ENCODE measurements around the gene LIPC.

The LIPC gene

GRCh38 chr15:58458076-58458475 lies 26.3 kb downstream of the LIPC start:
- no peak for DNase-seq (ENCODE audit: low spot score)

DNA sequence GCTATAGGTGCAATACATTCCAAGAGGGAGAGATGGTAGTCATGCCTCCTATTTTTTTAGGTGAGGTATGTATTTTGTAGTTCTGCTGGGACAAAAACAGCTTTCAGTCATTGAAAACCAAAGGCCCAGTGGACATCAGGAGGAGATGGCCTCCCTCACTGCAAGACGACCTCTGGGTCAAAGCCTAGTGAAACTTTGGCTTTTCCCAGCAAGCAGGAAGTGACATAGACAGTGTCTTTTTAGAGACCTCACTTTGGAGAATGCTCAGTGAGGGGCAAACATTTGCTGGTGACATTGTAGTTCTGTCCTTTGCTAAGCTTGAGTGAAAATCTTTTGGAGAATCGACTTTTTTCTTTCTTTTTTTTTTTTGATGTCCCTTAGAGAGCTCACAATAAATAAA lies 27.3 kb downstream of the LIPC start:
- DNase-seq (ENCODE audit: low spot score), result no peak

- no peak for DNase-seq (ENCODE audit: low spot score)
Observed at GRCh38 chr15:58459560-58459959, 27.8 kb downstream of the LIPC start.

DNA sequence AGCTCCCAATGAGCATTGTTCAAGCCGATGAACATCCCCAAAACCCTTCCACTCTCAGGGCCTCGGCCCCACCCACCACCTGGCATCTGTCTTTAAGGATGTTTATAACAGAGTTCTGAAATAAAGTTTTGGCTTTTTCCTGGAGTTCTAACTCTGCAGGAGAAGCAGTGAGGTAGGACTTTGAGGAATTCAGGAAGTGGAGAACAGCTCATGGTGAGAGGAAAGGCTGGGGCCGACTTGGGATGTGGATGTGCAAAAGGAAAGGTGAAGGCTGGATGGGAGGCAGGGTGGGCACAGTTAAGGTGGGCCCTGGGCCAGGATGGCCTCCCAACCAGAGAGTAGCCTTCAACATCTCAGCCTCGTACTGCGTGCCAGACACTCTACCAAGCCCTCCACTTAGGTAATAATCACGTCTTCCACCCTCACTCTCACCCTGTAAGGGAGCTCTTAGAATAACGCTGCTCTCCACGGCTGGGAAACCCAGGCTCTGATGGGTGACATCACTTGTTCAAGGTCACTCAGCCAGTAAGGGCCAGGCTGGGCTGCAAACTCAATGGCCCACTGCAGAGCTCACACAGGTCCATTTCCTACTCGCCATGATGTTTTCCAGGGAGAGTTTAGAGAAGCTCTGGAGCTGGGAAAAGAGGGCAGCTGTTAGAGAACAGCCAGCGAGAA lies 28.5 kb downstream of the LIPC start:
- DNase-seq (ENCODE audit: low spot score), result no peak

- DNase-seq (ENCODE audit: low spot score), result no peak
Observed at GRCh38 chr15:58460872-58461271, 29.1 kb downstream of the LIPC start.

GRCh38 chr15:58462547-58462946 lies 30.8 kb downstream of the LIPC start:
- no peak for DNase-seq (ENCODE audit: low spot score)

GRCh38 chr15:58462973-58463663 lies 31.3 kb downstream of the LIPC start:
- DNase-seq (ENCODE audit: low spot score), result no peak

GRCh38 chr15:58463815-58464650 lies 32.2 kb downstream of the LIPC start:
- no peak for DNase-seq (ENCODE audit: low spot score)

GRCh38 chr15:58465070-58465469 lies 33.3 kb downstream of the LIPC start:
- no peak for DNase-seq (ENCODE audit: low spot score)

GRCh38 chr15:58465866-58466517 lies 34.2 kb downstream of the LIPC start:
- no peak for DNase-seq (ENCODE audit: low spot score)

DNA sequence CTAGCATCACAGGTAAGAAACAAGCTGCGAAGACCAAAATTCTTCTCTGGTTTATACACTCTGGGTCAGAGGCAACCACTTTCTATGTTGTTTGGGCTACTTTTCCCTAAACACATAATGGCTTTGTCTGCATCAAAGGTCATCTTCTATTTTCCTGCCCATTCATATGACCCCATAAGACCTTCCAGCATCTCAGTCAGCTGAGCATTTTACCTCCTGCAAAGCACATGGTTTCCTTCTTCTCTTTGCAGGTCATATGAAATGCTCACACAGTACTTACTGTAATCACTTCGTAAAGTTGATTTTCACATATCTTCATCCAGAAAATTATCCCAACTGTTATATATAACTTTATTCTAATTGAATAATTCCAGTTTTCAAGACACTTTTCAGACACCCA lies 34.8 kb downstream of the LIPC start:
- no peak for DNase-seq (ENCODE audit: low spot score)

GRCh38 chr15:58467121-58467721 lies 35.4 kb downstream of the LIPC start:
- DNase-seq (ENCODE audit: low spot score), result no peak

GRCh38 chr15:58467722-58468423 lies 36.1 kb downstream of the LIPC start:
- DNase-seq (ENCODE audit: low spot score), result no peak

- DNase-seq (ENCODE audit: low spot score), result peak; percentile 24
Observed at GRCh38 chr15:58469432-58470353, 37.9 kb downstream of the LIPC start.

- no peak for DNase-seq (ENCODE audit: low spot score)
Observed at GRCh38 chr15:58471348-58471747, 39.6 kb downstream of the LIPC start.

GRCh38 chr15:58472221-58472620 lies 40.4 kb downstream of the LIPC start:
- no peak for DNase-seq (ENCODE audit: low spot score)

- no peak for DNase-seq (ENCODE audit: low spot score)
Observed at GRCh38 chr15:58472821-58473581, 41.2 kb downstream of the LIPC start.

DNA sequence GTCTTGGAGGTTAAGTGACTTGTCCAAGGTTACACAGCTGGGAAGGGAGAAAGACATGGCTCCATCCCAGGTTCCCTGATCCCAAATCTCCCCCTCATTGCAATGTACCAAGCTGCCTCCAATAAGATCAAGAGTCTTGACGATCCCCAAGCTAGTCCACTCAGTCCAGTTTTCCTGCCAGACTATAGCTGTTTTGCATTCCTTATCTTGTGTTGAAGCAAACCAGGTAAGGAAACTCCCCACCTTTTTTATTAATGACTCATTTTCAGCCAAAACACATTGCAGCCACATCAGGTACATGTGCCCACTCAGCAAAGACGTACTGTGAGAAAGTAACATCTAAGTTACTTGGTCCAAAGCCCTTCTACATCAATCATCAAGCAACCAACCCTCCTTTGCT lies 41.9 kb downstream of the LIPC start:
- DNase-seq (ENCODE audit: low spot score), result no peak

- DNase-seq (ENCODE audit: low spot score), result no peak
Observed at GRCh38 chr15:58474741-58475323, 43.0 kb downstream of the LIPC start.
